IPS-15b (cell line): ENCODE data around the gene SEMA5A.

Experiments
- H3K27me3 ChIP-seq: one replicate; pipeline ENCODE4 v1.6.1; 2013; ENCODE audit warnings: low read length; ENCODE audit not compliant: control insufficient read depth, insufficient read depth
- H3K36me3 ChIP-seq: one replicate; pipeline ENCODE4 v1.6.1; 2013; ENCODE audit warnings: low read length; ENCODE audit not compliant: control insufficient read depth, insufficient read depth
- H3K4me1 ChIP-seq: one replicate; pipeline ENCODE4 v1.6.1; 2013; ENCODE audit warnings: mild to moderate bottlenecking, low read length; ENCODE audit not compliant: control insufficient read depth, insufficient read depth
- H3K4me3 ChIP-seq: one replicate; pipeline ENCODE4 v1.5.1; 2013; ENCODE audit warnings: low read depth, low read length
- H3K9ac ChIP-seq: one replicate; pipeline ENCODE4 v1.6.1; 2013; ENCODE audit warnings: low read depth, mild to moderate bottlenecking, low read length
- H3K9me3 ChIP-seq: one replicate; pipeline ENCODE4 v1.6.1; 2013; ENCODE audit warnings: mild to moderate bottlenecking, low read length; ENCODE audit not compliant: control insufficient read depth, insufficient read depth

The SEMA5A gene

DNA sequence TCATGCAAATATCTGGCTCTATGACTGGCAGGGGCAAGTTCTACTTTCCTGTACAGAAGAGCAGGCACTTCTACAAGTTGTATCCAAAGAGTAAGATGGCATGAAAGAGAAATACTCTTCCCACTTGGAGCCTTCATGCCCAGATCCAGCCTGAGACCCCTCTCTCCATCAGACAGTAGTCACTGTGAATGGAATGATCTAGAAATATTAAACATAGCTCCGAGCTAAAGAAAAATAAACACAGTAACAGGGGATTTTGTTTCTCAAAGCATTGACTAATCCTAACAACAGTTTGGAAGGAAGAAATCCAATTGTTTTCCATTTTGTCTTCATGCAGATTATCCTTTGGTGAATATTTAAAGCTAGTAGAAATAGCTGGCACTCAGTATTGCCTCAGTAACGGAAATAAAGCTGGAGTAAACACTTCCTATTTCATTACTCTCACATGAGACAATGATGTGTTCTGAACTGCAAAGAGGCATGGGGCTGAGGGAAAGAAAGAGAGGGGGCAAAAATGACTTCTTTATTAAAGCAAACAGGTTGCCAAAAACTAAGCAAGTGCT lies 100.0 kb downstream of the SEMA5A start:
- Histone ChIP-seq H3K9ac (no peak overlapping the region), H3K36me3 (no peaks in the 10 kb centered on the region), H3K9me3 (no peaks in the 10 kb centered on the region), H3K4me1 (no peaks in the 10 kb centered on the region), H3K4me3 (no peak overlapping the region), H3K27me3 (no peaks in the 10 kb centered on the region)

DNA sequence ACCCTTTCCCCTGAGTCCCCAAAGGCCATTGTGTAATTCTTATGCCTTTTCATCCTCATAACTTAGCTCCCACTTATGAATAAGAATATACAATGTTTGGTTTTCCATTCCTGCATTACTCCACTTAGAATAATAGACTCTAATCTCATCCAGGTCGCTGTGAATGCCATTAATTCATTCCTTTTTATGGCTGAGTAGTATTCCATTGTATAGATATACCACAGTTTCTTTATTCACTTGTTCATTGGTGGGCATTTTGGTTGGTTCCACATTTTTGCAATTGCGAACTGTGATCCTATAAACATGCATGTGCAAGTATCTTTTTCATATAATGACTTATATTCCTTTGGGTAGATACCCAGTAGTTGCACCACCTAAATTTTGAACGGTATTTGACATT lies 101.5 kb downstream of the SEMA5A start:
- Histone ChIP-seq H3K4me3 (no peak overlapping the region), H3K9ac (no peak overlapping the region), H3K4me1 (no peaks in the 10 kb centered on the region), H3K27me3 (no peaks in the 10 kb centered on the region), H3K9me3 (no peaks in the 10 kb centered on the region), H3K36me3 (no peaks in the 10 kb centered on the region)

DNA sequence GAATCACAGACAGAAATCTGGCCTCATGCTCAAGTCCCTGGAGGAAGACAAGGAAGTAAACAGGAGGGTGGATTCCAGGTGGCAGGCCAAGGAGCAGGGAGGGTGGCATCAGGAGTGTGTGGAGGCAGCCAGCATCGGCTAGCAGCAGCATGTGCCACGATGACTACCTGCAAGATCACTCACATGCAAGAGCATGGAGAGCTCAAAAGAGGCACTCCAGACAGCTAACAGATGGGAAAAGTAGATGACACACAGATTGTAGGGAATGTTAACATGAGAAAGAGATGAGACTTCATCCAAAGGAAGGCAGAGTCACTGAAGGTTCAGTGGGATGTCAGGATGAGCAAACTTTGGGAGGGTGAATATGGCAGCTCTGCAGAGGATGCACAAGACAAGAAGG lies 104.3 kb downstream of the SEMA5A start:
- no peak overlapping the region for H3K9ac ChIP-seq
- H3K36me3 ChIP-seq: no peaks in the 10 kb centered on the region
- H3K4me1 ChIP-seq: no peaks in the 10 kb centered on the region
- no peaks in the 10 kb centered on the region for H3K9me3 ChIP-seq
- H3K4me3 ChIP-seq: no peak overlapping the region
- H3K27me3 ChIP-seq: no peaks in the 10 kb centered on the region

DNA sequence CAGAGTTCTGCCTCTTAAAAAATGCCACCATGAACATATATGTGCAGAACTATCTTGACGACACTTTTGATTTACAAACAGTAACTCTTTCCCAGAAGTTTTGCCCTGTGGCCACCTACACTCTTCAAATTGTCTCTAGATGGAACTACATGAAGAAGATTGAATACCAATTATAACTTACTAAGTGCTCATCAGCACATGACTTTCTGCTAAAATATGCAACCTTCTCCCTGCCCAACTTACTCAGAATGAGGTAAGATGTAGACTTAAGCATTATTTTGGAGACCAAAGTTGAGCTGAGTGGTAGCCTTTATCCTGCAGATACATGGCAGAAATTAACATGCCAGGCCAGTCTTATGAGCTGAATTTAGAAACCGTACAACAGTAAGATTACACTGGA lies 105.4 kb downstream of the SEMA5A start:
- Histone ChIP-seq H3K4me1 (no peaks in the 10 kb centered on the region), H3K4me3 (no peak overlapping the region), H3K9ac (no peak overlapping the region)

DNA sequence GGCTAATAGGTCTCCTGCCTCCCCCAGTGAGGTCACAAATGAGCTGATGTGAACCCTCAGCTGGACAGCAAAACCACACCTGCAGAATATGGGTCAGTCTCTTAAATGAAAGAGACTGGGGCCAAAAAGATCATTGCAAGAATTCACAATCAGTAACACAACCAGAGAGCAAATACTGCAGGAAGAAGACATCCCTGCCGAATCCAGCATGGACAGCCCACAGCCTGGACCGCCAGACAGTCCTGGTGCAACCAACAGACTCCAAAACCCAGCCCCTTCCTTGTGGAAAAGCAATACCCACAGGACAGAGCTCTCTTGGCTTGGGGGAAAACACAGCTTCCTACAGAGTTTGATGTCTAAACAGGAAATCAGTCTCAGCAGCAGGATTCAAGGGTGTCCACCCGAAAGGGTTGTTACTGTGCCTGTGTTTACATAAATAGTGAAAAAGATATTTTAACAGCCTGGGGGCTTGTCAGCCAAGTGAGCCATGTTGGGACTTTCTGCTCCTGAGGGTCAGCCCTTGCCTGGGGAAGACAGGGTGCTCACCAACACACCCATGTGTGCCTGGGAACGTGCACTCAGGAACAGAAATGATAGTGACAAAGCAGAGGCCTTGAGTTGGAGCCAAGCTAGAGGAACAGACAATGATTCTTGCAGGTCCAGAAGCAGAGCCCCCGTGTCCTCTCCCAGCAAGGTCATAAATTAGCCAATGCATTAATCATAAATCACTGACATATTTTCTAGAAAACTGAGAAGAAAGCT lies 106.2 kb downstream of the SEMA5A start:
- H3K9ac ChIP-seq: no peak overlapping the region
- H3K4me3 ChIP-seq: no peak overlapping the region
- no peaks in the 10 kb centered on the region for H3K4me1 ChIP-seq
- H3K36me3 ChIP-seq: no peaks in the 10 kb centered on the region
- no peaks in the 10 kb centered on the region for H3K27me3 ChIP-seq
- no peaks in the 10 kb centered on the region for H3K9me3 ChIP-seq

More for the DNA sequence above, 105.4 kb downstream of the SEMA5A start:
- Histone ChIP-seq H3K36me3 (no peaks in the 10 kb centered on the region), H3K9me3 (no peaks in the 10 kb centered on the region), H3K27me3 (no peaks in the 10 kb centered on the region)

DNA sequence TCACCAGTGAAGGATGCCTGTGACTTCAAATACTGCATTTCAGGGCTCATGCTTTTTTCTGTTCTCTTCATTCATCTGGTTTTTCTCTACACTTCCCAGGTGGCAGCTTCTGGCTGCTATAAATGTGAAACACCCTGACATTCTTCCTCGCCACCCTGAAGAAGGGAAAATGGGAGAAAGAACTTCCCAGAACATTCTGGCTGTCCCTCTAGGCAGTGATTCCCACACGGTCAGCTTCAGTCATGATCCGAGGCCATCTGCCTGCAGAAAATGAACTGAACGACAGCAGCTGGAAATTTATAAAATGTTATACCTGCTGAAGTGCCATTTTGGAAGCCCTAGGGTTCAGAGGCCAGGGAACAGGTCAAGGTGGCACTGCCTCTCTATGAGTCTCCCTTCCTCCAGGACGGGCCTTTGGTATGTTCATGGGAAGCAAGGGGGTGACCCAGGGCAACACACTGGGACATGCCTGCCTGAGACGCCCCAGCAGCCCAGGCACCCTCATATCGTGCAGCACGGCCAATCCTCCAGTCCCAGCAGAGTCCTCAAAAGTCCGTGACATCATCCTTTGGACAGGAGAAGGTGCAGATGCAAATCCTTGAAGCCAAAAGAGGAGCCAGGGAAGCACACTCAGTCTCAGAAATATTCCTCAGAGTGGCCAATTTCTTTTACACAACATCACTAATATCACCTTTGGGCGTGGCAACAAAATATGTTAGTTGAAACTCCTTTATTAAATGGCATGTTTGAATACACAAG lies 107.1 kb downstream of the SEMA5A start:
- no peaks in the 10 kb centered on the region for H3K36me3 ChIP-seq

DNA sequence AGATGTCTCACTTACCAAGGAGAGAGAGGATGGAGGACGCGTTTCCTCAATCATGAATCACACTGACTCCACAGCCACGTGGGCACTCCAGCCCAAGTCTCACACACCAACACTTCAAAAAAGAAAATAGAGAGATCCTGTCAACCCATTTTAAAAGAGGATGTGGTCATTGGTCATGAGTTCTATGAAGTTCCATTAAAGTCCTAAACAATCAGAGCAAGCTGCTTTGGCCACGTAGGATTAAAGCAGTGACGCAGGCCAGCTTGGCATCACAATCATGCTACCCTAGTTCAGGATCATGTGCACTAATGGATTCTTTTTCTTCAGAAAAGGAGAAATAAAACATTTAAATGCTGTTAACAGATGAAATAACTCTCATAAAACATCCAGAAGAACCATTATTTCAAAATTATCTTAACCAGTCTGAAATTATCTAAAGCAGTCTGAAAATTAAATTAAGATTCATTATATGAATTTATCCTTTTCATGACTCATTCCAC lies 108.1 kb downstream of the SEMA5A start:
- Histone ChIP-seq H3K4me1 (no peaks in the 10 kb centered on the region), H3K27me3 (no peaks in the 10 kb centered on the region), H3K9ac (no peak overlapping the region), H3K4me3 (no peak overlapping the region), H3K36me3 (no peaks in the 10 kb centered on the region), H3K9me3 (no peaks in the 10 kb centered on the region)

More for the DNA sequence above, 107.1 kb downstream of the SEMA5A start:
- Histone ChIP-seq H3K9ac (no peak overlapping the region), H3K27me3 (no peaks in the 10 kb centered on the region), H3K4me3 (no peak overlapping the region), H3K9me3 (no peaks in the 10 kb centered on the region), H3K4me1 (no peaks in the 10 kb centered on the region)

DNA sequence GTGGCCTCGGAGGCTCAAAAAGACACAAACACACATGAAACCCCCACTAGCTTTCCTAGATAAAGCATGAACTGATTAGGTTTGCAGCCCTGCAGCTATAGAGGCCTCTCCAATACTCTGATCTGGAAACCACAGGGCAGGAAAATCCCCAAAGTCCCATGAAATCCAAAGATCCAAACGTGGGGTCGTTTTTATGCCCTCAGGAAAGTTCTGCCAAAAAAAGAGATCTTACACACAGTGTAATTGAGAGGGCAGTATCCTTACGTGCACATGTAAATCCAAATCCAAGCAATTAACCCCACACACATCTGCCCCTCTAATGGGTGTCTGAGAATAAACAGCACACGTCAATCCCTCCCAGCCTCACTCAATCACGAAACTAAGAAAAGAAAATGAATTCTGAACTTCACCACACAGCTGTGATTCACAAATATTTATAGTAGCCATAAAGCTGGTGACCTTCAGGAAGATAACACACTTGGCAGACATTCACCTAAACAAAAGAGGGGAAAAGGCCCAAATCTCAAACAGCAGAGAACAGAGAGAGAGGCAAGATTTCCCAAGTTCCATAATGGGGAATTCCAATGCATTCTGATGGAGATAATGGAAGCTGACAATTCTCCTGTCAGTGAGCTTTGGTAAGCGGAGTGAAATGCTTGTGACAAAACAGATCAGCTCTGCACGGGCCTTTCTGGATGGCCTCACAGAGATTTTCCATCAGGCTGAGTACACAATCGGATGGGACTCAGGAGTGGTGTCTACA lies 114.2 kb downstream of the SEMA5A start:
- Histone ChIP-seq H3K9me3 (no peaks in the 10 kb centered on the region), H3K27me3 (no peaks in the 10 kb centered on the region), H3K4me3 (no peak overlapping the region), H3K9ac (no peak overlapping the region), H3K4me1 (peaks cover 4% of the 10 kb centered on the region), H3K36me3 (peaks cover 2% of the 10 kb centered on the region)

DNA sequence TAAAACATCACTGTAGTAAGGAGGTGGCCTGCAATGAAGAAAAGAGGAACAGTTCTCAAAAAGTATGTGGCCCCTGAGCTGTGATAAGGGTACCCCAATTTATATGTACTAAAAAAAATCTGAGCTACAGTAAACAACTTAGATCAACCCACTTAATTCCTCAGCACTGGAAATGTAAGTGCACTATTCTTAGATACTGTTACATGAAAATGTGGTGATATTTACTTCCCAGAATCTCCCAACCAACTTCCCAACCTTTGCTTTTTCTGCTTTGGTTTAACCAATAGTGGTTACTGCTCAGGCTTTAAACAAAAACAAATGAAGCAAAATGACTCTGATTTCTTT lies 114.8 kb downstream of the SEMA5A start:
- H3K27me3 ChIP-seq: no peaks in the 10 kb centered on the region
- no peak overlapping the region for H3K9ac ChIP-seq
- peaks cover 2% of the 10 kb centered on the region for H3K36me3 ChIP-seq
- peaks cover 4% of the 10 kb centered on the region for H3K4me1 ChIP-seq
- H3K4me3 ChIP-seq: no peak overlapping the region
- H3K9me3 ChIP-seq: no peaks in the 10 kb centered on the region

DNA sequence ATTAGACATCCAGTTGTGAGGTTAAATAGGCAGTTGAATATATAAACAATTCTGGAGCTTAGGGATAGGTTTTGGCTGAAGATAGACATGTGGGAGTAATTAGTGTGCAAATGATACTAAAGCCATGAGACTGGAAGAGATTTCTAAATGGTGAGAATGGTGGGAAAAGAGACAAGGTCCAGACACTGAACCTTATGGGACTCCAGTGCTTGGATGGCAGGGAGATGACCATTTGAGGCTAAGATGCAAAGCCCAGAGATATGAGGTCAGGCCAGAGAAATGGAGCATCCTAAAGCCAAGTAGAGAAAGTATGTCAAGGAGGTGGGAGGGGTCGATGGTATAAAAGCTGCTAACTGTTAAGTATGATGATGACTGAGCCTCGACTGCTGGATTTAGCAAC lies 115.6 kb downstream of the SEMA5A start:
- H3K4me1 ChIP-seq: peaks cover 4% of the 10 kb centered on the region
- H3K27me3 ChIP-seq: no peaks in the 10 kb centered on the region
- H3K36me3 ChIP-seq: peaks cover 2% of the 10 kb centered on the region
- H3K4me3 ChIP-seq: no peak overlapping the region
- no peak overlapping the region for H3K9ac ChIP-seq
- no peaks in the 10 kb centered on the region for H3K9me3 ChIP-seq

DNA sequence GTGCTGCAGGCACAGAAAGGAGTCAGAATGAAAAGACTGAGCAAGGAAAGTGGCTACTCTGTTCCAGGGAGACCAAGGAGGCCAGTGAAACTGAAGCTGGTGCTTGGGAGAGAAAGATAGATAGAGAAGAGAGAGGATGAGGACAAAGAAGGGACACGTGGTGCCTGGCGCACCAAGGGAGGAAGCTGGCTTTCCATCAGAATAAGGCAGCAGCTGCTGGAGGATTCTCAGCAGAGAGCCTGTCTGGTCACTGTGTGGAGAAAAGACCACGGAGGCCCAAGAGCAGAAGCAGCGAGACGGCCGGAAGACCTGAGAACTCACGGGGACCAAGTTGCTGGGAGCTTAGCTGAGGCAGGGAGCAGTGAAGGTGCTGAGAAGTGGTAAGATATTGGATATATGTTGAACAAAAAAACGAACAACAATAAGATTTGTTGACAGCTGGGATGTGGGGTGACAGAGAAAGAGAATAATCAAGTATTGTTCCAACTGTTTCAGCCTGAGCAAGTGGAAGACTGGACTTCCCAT lies 116.1 kb downstream of the SEMA5A start:
- H3K9ac ChIP-seq: no peak overlapping the region
- peaks cover 2% of the 10 kb centered on the region for H3K36me3 ChIP-seq
- H3K27me3 ChIP-seq: no peaks in the 10 kb centered on the region
- H3K4me3 ChIP-seq: no peak overlapping the region
- H3K4me1 ChIP-seq: peaks cover 4% of the 10 kb centered on the region
- H3K9me3 ChIP-seq: no peaks in the 10 kb centered on the region
